ENCODE data around the gene GAA. TPM values are rescaled to one million over a fixed set of nuclear protein-coding genes. Genes with fewer than 3 reads are reported as not detected.

The GAA gene
- polyA plus RNA-seq, 1 experiment = 5.7 TPM

DNA sequence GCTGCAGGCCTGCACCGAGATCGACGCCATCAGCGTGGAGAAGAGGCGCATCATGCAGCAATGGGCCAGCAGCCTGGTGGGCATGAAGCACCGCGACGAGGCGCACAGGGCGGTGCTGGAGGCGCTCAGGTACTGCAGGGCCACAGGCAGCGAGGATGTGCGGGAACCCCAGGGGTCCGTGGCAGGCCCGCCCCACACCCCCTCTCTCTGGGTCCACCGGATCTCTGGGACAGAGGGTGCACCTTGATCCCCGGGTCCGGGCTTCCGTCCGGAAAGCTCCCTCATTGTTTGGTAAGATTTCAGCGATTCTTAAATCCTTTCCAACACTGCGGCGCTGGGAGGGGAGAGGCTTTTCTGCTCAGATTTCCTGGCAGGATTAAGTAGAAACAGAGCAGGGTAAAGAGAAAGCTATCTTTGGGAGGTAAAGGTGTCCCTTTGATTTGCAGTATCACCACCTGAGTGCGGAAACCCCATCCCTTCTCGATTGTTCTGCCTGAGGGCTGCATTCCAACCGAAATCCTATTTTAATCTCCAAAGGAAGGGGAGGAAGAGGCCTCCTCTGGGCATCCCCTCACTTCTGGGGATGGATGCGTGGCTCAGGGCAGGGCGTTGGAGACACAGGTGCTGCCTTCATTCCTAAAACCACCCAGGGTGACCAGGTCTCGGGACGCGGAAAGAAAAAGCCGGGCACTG is 35.8 kb upstream of the GAA start:
- CTCF ChIA-PET = no interaction called here

DNA sequence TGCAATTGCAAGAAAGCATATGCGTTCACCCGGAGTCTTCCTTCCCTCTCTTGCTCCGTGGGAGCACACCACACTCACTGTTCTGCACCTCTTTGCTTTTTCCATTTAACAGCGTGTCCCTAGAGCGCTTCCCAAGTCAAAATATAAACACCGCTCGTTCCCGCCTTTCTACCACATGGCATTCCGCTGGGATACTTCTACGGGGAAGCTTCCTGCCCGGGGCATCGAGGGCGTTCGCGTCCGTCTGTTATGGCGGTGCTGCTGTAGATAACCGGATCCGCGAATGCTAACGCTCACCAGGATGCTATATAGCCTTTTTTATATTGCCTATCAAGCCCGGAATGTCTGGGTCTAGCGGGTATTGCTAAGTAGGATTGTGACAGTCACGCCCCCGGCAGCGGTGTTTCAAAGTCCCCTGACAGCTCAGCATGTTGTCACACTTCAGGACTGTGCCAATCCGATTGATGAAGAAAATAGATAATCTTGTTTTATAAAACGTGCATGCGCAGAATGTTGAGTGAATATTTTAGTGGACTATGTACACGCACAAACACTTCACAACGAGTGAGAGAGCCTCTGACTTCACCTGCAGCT is 33.9 kb upstream of the GAA start:
- H3K36me3 ChIP-seq (ENCODE audit: control insufficient read depth, insufficient read depth, low read length) = no peaks in the 10 kb centered on the region
- TF ChIP-seq, protein P1, sequence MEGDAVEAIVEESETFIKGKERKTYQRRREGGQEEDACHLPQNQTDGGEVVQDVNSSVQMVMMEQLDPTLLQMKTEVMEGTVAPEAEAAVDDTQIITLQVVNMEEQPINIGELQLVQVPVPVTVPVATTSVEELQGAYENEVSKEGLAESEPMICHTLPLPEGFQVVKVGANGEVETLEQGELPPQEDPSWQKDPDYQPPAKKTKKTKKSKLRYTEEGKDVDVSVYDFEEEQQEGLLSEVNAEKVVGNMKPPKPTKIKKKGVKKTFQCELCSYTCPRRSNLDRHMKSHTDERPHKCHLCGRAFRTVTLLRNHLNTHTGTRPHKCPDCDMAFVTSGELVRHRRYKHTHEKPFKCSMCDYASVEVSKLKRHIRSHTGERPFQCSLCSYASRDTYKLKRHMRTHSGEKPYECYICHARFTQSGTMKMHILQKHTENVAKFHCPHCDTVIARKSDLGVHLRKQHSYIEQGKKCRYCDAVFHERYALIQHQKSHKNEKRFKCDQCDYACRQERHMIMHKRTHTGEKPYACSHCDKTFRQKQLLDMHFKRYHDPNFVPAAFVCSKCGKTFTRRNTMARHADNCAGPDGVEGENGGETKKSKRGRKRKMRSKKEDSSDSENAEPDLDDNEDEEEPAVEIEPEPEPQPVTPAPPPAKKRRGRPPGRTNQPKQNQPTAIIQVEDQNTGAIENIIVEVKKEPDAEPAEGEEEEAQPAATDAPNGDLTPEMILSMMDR (IDR thresholded peaks at IDR 0.05; ENCODE audit: insufficient read depth, low read depth, low read length) = no peak
- ChIA-PET CTCF (interaction anchor here (1.1 to 1.4 kb wide), 2 partner anchors 16 to 34 kb away, joined by 4 to 8 read pairs; partner anchors contain the start of gene GAA), POLR2A (no interaction called here)
- no peaks in the 10 kb centered on the region for H3K27me3 ChIP-seq (ENCODE audit: control insufficient read depth, insufficient read depth, low read length)
- no peak for DNase-seq (ENCODE audit: low read depth)
- H3K4me3 ChIP-seq (ENCODE audit: low read depth, low read length) = no peak overlapping the region

More for the DNA sequence above, 35.8 kb upstream of the GAA start:
- POLR2A ChIA-PET = no interaction called here
- TF ChIP-seq, protein P1 (IDR thresholded peaks at IDR 0.05; ENCODE audit: insufficient read depth, low read depth, low read length) = no peak
- DNase-seq (ENCODE audit: low read depth) = no peak
- Histone ChIP-seq H3K36me3 (ENCODE audit: control insufficient read depth, insufficient read depth, low read length) (no peaks in the 10 kb centered on the region), H3K4me3 (ENCODE audit: low read depth, low read length) (no peak overlapping the region), H3K27me3 (ENCODE audit: control insufficient read depth, insufficient read depth, low read length) (no peaks in the 10 kb centered on the region)

DNA sequence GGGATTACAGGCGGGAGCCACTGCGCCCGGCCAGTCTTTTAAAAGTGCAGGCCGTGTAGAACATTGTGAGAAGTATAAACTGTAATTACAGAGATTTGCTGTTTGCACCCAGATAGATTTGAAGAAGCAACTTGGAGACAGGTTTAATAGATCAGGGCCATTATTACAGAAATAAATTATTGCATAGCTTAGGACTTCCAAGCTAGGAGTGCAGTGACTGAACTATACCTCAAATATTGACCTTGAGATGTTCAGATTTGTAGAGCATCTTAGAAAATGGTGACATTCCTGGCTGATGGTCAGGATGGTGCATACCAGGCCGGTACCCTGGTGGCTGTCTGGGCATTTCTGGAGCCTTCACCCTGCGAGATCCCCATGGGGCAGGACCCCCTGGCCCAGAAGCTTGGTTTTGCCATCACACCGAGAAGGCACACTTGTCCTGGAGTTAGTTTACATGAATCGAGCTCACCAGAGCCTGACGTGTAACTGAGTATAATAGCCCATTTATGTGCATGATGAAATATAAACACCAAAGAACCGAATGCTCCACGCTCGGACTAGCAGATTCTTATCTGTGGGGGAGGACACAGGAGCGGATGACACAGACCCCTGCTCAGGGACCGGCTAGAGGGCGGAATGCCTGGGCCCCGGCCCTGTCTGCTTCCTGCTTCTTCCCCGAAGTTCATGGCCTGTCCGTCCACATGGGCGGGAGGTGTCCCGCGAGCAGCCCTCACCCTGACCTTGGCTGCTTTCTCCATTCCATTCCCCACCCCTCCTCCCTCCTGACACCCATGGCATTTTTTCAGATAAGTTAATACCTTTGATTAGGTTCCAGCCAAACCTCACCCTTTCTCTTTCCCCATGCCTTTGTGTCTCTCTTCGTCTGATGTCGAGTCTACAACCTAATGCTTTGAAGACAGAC is 32.8 kb upstream of the GAA start:
- no peak overlapping the region for H3K4me3 ChIP-seq (ENCODE audit: low read depth, low read length)
- no peaks in the 10 kb centered on the region for H3K27me3 ChIP-seq (ENCODE audit: control insufficient read depth, insufficient read depth, low read length)
- no peak for DNase-seq (ENCODE audit: low read depth)
- CTCF ChIA-PET = interaction anchor here (0.7 to 2.8 kb wide), 3 partner anchors 14 to 44 kb away, joined by 3 to 13 read pairs (median 8); partner anchors contain the start of gene GAA
- TF ChIP-seq, protein P1 (IDR thresholded peaks at IDR 0.05; ENCODE audit: insufficient read depth, low read depth, low read length) = no peak
- POLR2A ChIA-PET = no interaction called here
- no peaks in the 10 kb centered on the region for H3K36me3 ChIP-seq (ENCODE audit: control insufficient read depth, insufficient read depth, low read length)

DNA sequence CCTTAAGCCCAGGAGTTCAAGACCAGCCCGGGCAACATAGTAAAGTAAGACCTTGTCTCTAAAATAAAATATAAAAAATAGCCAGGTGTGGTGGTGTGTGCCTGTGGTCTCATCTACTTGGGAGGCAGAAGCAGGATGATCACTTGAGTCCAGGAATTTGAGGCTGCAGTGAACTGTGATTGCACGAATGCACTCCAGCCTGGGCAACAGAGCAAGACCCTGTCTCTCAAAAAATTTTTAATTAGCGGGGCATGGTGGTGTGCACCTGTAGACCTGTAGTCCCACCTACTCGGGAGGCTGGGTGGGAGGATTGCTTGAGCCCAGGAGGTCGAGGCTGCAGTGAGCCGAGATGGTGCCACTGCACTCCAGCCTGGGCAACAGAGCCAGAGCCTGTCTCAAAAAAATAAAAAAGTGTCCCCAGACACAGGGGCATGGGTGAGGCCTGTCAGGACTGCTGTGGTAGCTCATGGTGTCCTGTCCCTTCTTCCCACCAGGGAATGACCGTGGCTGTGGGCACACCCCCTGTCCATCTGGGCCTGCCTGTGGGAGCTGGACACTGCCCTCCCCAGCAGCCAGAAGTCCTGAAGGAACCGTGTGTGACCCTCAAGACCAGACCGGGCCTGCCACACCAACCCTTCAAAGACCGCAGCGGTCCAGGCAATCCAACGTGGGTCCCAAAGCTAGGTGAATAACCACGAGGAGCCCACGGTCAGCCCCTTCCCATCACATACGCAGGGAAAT is 30.8 kb upstream of the GAA start:
- Histone ChIP-seq H3K4me3 (ENCODE audit: low read depth, low read length) (no peak overlapping the region), H3K27me3 (ENCODE audit: control insufficient read depth, insufficient read depth, low read length) (no peaks in the 10 kb centered on the region), H3K36me3 (ENCODE audit: control insufficient read depth, insufficient read depth, low read length) (no peaks in the 10 kb centered on the region)
- TF ChIP-seq, protein P1 (IDR thresholded peaks at IDR 0.05; ENCODE audit: insufficient read depth, low read depth, low read length) = no peak
- ChIA-PET CTCF (interaction anchor here (1.8 to 2.8 kb wide), 2 partner anchors 12 to 31 kb away, joined by 7 to 13 read pairs; partner anchors contain the start of gene GAA), POLR2A (no interaction called here)
- DNase-seq (ENCODE audit: low read depth) = no peak
